Caco-2 (cell line): ENCODE data around the gene PCSK9. TPM values are rescaled to one million over a fixed set of nuclear protein-coding genes. Genes with fewer than 3 reads are reported as not detected.

Experiments used
- BruUV-seq: library from RNA; stranded (reverse); fragments of 400-500 nt; replicated peaks from 2 replicates; lab custom pipeline; 2021; lab: Mats Ljungman, UMichigan
- CTCF ChIA-PET: fragments of 300-600 bp; sonication (Branson Sonifier 250); formaldehyde crosslinking; loops from one replicate; lab custom pipeline; 2022; ENCODE audit warnings: antibody characterized with exemption; lab: Charles Lee
- POLR2A ChIA-PET: fragments of 300-600 bp; sonication (Branson Sonifier 250); formaldehyde crosslinking; loops from one replicate; lab custom pipeline; 2022; ENCODE audit warnings: antibody characterized with exemption; lab: Charles Lee
- DNase-seq, 2 experiments: peaks; one replicate each; pipeline versions ENCODE4 v3.0.0 to v3.0.0-alpha.2; 2020 to 2022
- H3K27me3 ChIP-seq: replicated peaks from 2 replicates; pipeline ENCODE4 v1.6.0; 2011; ENCODE audit warnings: low read length; ENCODE audit not compliant: control insufficient read depth, insufficient read depth
- H3K36me3 ChIP-seq: 2 replicates; pipeline ENCODE4 v1.5.1; 2011; ENCODE audit warnings: low read length; ENCODE audit not compliant: control insufficient read depth, insufficient read depth
- H3K4me1 ChIP-seq: fragments of 250-450 bp; sonication (Bioruptor Pico); 2 replicates; pipeline ENCODE4 v1.5.1; 2020; ENCODE audit warnings: mild to moderate bottlenecking
- H3K4me3 ChIP-seq: 2 replicates; pipeline ENCODE4 v1.5.1; 2011; ENCODE audit warnings: low read depth, mild to moderate bottlenecking, control low read depth, low read length
- H3K9me3 ChIP-seq: fragments of 250-450 bp; sonication (Bioruptor Pico); 2 replicates; pipeline ENCODE4 v1.5.1; 2020; ENCODE audit warnings: mild to moderate bottlenecking, moderate library complexity
- H3K27ac Mint-ChIP-seq: one replicate; pipeline ENCODE4 v1.8.0; 2022; ENCODE audit warnings: mixed read lengths; ENCODE audit not compliant: unreplicated experiment
- H3K27me3 Mint-ChIP-seq: one replicate; pipeline ENCODE4 v1.8.0; 2022; ENCODE audit warnings: mixed read lengths; ENCODE audit not compliant: insufficient read depth, unreplicated experiment
- H3K36me3 Mint-ChIP-seq: one replicate; pipeline ENCODE4 v1.8.0; 2022; ENCODE audit warnings: mild to moderate bottlenecking, mixed read lengths; ENCODE audit not compliant: insufficient read depth, unreplicated experiment
- H3K4me1 Mint-ChIP-seq: one replicate; pipeline ENCODE4 v1.8.0; 2022; ENCODE audit warnings: low read depth, mixed read lengths; ENCODE audit not compliant: unreplicated experiment
- H3K4me3 Mint-ChIP-seq: one replicate; pipeline ENCODE4 v1.8.0; 2022; ENCODE audit warnings: mild to moderate bottlenecking, moderate library complexity, mixed read lengths; ENCODE audit not compliant: unreplicated experiment
- H3K9me3 Mint-ChIP-seq: one replicate; pipeline ENCODE4 v1.8.0; 2022; ENCODE audit warnings: mixed read lengths; ENCODE audit not compliant: unreplicated experiment
- intact Hi-C: fragments of 100-400 bp; cut with micrococcal nuclease; formaldehyde crosslinking; loops from one replicate; pipeline ENCODE4 v1.10.0; 2022; ENCODE audit not compliant: unreplicated experiment
- total RNA-seq: library from RNA; stranded (reverse); gene quantifications from 2 replicates; pipeline ENCODE4 v1.2.3, GENCODE V29; 2022
- TF ChIP-seq, protein P1 (sequence below), 2 experiments: fragments of 200-600 bp in 1 of 2; IDR thresholded peaks; 1 replicate in 1 of 2; 2 replicates in 1 of 2; pipeline versions ENCODE4 v1.5.1 to v1.8.0; 2011 to 2022; ENCODE audit warnings: antibody characterized with exemption in 1 of 2, control low read depth in 1 of 2, inconsistent platforms in 1 of 2, low read depth in 1 of 2, low read length in 1 of 2, mild to moderate bottlenecking in 1 of 2, moderate library complexity in 1 of 2; ENCODE audit not compliant: insufficient read depth in 1 of 2, severe bottlenecking in 1 of 2, unreplicated experiment in 1 of 2

Gene PCSK9
- total RNA-seq, 1 experiment from 2014 or later, result 29.4 TPM

DNA sequence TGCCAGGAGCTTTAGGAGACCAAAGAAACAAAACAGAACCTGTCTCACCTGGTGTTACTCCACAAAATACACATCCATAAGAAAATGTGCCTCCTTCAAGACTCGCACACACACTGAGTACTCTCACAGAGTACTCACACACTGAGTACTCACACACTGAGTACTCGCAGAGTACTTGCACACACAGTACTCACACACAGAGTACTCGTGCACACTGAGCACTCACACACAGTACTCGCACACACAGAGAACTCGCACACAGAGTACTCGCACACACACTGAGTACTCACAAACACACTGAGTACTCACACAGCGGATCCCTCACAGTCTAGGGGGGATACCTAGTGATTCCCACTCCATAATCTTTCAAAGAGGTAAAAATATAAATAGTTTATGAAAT, 40.3 kb downstream of the PCSK9 start:
- Histone ChIP-seq H3K9me3 (no peaks in the 10 kb centered on the region), H3K4me3 (no peak overlapping the region), H3K36me3 (no peaks in the 10 kb centered on the region; the same call in none of the 2 replicates), H3K27me3 (no peaks in the 10 kb centered on the region), H3K4me1 (no peaks in the 10 kb centered on the region)
- H3K27ac Mint-ChIP-seq, result no peak overlapping the region
- no peaks in the 10 kb centered on the region for H3K27me3 Mint-ChIP-seq
- TF ChIP-seq, protein P1, sequence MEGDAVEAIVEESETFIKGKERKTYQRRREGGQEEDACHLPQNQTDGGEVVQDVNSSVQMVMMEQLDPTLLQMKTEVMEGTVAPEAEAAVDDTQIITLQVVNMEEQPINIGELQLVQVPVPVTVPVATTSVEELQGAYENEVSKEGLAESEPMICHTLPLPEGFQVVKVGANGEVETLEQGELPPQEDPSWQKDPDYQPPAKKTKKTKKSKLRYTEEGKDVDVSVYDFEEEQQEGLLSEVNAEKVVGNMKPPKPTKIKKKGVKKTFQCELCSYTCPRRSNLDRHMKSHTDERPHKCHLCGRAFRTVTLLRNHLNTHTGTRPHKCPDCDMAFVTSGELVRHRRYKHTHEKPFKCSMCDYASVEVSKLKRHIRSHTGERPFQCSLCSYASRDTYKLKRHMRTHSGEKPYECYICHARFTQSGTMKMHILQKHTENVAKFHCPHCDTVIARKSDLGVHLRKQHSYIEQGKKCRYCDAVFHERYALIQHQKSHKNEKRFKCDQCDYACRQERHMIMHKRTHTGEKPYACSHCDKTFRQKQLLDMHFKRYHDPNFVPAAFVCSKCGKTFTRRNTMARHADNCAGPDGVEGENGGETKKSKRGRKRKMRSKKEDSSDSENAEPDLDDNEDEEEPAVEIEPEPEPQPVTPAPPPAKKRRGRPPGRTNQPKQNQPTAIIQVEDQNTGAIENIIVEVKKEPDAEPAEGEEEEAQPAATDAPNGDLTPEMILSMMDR (IDR thresholded peaks at IDR 0.05; ENCODE audit: insufficient read depth in 1 of 2, low read depth in 1 of 2, low read length in 1 of 2, severe bottlenecking in 1 of 2, unreplicated experiment in 1 of 2), result no peak
- intact Hi-C loops, result no loop called here
- peaks cover 57% of the 10 kb centered on the region for H3K36me3 Mint-ChIP-seq
- CTCF ChIA-PET, result no interaction called here
- BruUV-seq, result no TSS peak
- peaks cover 10% of the 10 kb centered on the region for H3K4me1 Mint-ChIP-seq
- DNase-seq, result no peak
- POLR2A ChIA-PET, result no interaction called here
- no peak overlapping the region for H3K4me3 Mint-ChIP-seq
- no peaks in the 10 kb centered on the region for H3K9me3 Mint-ChIP-seq

DNA sequence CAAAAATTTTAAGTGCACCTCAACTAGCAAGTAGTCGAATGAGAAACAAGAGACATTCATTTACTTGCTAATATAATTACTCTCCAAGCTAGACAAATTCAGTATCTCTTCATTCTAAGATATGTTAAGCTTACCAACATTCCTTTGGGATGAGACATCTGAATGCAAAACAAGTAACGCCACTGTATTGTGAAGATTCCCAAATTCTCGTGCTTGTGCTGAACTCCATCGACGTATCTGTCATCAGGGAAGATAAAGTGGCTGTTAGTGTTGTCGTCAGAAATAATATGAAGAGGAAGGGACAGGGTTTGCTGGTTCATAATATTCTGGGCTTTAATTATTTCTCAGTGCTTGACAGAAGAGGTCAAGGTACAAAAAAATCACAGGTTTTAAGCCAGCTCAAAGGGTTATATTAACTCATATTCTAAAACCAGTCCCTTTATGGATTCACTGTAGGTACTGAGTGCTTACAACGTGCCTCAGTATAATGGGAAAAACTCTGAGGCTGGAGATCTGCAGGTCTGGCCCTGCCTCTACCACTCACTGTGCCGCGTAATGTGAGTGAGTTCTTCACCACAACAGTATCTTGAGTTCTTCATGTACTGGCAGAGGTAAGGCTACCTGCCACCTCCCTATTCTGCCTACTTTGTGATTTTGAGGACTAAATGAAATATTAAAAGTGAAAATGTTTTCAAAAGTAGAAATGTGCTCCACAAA, 42.0 kb downstream of the PCSK9 start:
- CTCF ChIA-PET, result no interaction called here
- TF ChIP-seq, protein P1 (IDR thresholded peaks at IDR 0.05; ENCODE audit: insufficient read depth in 1 of 2, low read depth in 1 of 2, low read length in 1 of 2, severe bottlenecking in 1 of 2, unreplicated experiment in 1 of 2), result no peak

DNA sequence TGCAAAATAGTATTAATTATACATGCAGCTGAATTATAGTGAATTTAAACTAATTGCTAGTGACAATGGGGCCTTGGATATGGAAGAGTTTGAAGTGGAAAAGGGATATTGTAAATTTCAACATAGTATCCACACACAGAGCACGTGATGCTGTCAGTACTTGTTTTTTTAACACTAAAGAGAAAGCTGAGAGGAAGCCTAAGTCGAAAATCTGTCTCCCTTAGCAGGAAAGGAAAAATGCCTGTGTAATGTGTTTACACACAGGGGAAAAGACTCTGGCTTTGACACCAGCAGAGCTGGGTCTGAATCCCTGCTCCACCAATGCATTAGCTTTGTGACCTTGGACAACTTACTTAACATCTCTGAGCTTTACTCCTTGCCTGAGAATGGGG, 42.6 kb downstream of the PCSK9 start:
- no peaks in the 10 kb centered on the region; the same call in none of the 2 replicates for H3K36me3 ChIP-seq
- ChIA-PET CTCF (no interaction called here), POLR2A (no interaction called here)
- no peaks in the 10 kb centered on the region for H3K27me3 ChIP-seq
- H3K4me3 ChIP-seq, result no peak overlapping the region
- no TSS peak for BruUV-seq
- Mint-ChIP-seq H3K27me3 (no peaks in the 10 kb centered on the region), H3K4me1 (peaks cover 10% of the 10 kb centered on the region), H3K4me3 (no peak overlapping the region), H3K27ac (no peak overlapping the region), H3K9me3 (no peaks in the 10 kb centered on the region), H3K36me3 (peaks cover 54% of the 10 kb centered on the region)
- TF ChIP-seq, protein P1 (IDR thresholded peaks at IDR 0.05; ENCODE audit: insufficient read depth in 1 of 2, low read depth in 1 of 2, low read length in 1 of 2, severe bottlenecking in 1 of 2, unreplicated experiment in 1 of 2), result no peak
- no peaks in the 10 kb centered on the region for H3K9me3 ChIP-seq
- no peak for DNase-seq
- no peaks in the 10 kb centered on the region for H3K4me1 ChIP-seq
- intact Hi-C loops, result no loop called here

More for the DNA sequence above, 42.0 kb downstream of the PCSK9 start:
- POLR2A ChIA-PET, result no interaction called here
- no peaks in the 10 kb centered on the region for H3K4me1 ChIP-seq
- Mint-ChIP-seq H3K4me1 (peaks cover 10% of the 10 kb centered on the region), H3K36me3 (peaks cover 57% of the 10 kb centered on the region), H3K9me3 (no peaks in the 10 kb centered on the region), H3K4me3 (no peak overlapping the region), H3K27me3 (no peaks in the 10 kb centered on the region), H3K27ac (no peak overlapping the region)
- no peak for DNase-seq
- no peaks in the 10 kb centered on the region for H3K27me3 ChIP-seq
- BruUV-seq, result no TSS peak
- H3K9me3 ChIP-seq, result no peaks in the 10 kb centered on the region
- no peaks in the 10 kb centered on the region; the same call in none of the 2 replicates for H3K36me3 ChIP-seq
- no peak overlapping the region for H3K4me3 ChIP-seq
- intact Hi-C loops, result no loop called here
